GM21447 (cell line): ENCODE results near the gene SDE2.
"Not testable (repeated sequence)": the region's sequence is repeated elsewhere in the genome, so short reads cannot be mapped to it uniquely, and the experiment has no call there.

ENCODE experiments used
- ATAC-seq: cut with Tn5 transposase; IDR thresholded peaks from one replicate; pipeline ENCODE4 v1.9.1; 2021; ENCODE audit not compliant: unreplicated experiment

SDE2 gene

DNA sequence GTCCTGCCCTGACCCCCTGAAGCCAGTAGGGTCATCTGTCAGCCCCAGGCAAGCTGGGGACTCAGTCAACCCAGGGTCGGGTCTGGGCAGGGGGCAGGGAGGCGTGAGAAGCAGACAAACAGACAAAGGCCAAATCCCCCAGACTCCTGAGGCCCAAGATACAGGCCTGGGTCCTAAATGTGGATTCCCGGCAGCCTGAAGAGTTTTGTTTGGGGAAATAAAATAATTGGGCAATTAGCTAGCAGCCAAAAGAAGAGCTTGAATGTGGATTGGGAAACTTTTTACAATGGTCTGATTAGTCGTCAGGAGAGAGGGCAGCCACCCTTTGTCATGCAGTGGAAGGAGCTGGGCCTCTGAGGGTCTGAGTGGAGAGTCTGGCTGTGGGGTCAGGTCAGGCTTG, 53.6 kb downstream of the SDE2 start:
- ATAC-seq = no peak

DNA sequence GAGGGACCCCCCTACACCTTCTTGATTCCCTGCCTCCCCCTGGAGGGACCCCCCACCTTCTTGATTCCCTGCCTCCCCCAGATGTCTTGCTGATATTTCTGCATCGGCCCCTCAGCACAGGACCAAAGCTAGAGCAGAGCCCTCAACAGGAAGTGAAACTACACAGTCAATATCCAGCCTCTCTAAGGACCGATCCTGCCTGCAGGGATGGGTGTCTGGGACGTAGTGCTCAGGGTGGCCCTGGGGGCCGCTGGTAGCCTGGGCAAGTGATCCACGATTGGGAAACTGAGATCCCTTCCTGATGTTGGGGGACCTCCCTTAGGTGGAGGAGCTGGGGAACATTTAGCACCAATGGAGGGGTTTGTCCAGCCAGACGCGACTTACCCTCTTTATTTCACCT, 54.2 kb downstream of the SDE2 start:
- peak; percentile 56 for ATAC-seq

DNA sequence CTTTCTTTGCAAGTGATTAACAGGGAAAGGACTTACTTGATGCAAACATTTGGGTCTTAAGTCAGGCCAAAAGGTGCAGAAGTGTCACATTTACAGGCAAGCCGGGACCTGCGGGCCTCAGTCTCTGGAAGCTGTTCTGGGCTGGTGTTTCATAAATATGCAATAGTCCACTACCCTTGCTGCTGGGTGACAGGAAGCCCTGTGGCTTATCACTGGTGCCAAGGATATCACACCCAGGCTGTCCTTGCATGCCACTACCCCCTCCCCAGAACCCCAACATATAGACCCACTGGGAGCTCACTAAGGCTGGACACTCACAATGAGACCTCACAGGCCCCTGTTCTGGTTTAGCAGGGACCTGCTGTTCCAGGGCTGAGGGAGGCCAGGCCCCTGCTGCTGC, 54.8 kb downstream of the SDE2 start:
- no peak for ATAC-seq

DNA sequence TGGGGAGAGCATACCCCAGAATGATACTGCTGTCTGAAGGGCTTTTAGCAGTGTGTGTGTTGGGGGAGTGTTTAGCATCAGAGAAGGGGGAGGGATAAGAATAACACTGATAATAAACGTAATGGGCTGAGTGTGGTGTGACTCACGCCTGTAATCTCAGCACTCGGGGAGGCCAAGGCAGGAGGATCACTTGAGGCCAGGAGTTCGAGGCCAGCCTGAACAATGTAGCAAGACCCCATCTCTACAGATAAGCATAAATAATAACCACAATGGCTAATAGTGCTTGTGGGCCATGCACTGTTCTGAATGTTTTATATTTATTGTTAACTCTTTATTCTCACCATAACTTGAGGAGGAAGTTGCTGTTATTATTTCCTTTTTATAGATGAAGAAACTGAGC, 55.6 kb downstream of the SDE2 start:
- no peak for ATAC-seq

DNA sequence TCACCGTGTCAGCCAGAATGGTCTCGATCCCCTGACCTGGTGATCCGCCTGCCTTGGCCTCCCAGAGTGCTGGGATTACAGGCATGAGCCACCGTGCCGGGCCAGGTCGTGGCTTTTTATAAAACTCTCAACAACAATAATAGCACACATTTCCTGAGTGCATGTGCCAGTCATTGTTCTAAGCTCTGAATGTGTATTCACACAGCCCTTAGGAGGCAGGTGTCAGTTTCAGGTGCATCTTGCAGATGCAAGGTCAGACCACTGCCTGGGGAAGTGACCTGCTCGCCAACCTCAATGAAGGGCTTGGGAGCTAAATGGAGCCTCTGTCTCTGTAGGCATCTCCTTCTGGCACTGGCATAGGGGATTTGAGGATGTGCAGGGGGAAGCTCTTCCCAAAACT, 56.6 kb downstream of the SDE2 start:
- ATAC-seq = peak; percentile 86

DNA sequence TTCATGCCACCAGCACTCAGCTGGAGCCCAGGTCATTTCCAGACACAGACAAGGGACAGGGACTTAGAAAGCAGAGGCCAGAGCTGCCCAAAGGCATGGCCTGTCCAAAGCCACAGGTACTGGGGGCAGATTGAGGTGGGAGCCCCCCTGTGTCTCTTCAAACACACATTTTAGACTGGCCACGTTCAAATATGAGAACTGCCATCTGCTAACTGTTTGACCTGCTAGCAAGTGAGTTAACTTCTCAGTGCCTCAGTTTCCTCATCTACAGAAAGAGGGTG, 57.3 kb downstream of the SDE2 start:
- no peak for ATAC-seq

DNA sequence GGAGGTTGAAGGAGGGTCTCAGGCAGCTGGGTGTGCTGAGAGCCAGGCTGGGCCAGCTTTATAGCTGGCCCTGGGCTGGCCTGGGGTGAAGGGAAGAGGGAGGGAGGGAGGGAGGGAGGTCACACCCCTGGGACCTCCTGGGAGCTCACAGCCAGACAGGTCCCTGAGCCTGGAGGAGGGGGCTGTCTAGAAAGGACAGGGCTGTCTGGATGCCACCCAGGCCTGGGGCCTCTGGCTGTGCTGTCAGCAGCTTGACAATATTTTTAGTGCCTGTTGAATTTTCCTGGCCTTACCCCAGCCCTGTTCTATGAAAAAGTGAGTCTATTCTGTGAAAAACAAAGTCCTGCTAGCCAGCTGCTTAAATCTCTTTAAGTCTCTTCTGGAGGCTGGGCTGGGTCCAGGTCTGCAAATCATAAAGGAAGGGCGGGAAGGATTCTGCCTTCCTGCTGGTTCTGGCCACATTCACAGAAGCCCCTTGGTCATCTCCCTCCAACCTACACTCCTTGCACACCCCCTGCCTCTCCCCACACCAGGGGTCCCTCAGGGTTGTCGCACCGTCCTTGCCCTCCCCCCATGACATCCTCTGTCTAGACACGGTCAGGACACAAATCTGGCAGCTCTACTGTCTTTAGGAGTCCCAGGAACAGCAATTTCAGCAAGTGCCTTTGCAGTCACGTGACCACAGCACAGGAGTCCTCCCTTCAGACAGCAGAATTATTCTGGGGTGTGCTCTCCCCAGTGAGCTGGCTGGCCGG, 57.8 kb downstream of the SDE2 start, which contains the start of gene LEFTY2:
LEFTY2 (minus strand) TSS at position 34 of the 755 bp plus-strand sequence. CDS start 80 bp downstream, outside the sequence.
- no peak for ATAC-seq

DNA sequence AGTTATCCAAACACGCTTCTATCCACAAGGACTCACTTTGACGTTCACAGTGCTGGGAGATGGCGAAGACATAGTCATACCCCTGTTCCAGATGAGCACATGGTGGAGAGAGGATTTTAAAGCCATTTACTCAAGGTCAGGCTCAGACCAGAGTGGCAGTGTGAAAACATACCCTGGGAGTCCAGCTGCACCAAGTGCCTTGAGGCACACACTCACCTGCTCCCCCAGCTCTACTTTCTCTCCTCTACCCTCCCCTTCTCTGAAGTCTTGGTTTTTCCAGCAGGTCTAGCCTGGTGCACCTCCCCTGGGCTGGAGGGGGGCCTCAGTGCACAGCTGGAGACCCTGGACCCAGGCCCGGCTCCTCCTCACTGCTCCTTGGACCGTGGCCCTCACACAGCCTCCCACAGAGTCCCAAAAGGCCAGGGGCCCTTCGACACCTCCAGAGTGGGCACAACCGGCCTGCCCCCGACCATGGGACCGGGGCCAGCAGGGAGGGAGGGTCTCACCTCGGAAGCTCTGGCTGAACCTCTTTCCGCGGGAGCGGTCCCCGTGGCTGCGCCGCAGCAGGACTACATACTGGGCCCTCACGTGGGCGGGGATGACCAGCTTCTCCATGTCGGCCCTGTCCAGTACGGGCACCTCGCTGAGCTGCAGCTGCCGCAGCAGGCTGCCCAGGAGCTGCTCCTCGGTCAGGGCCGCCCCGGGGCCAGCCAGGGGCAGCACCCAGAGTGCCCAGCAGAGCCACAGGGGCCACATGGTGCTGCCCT, 58.6 kb downstream of the SDE2 start:
- ATAC-seq = no peak

DNA sequence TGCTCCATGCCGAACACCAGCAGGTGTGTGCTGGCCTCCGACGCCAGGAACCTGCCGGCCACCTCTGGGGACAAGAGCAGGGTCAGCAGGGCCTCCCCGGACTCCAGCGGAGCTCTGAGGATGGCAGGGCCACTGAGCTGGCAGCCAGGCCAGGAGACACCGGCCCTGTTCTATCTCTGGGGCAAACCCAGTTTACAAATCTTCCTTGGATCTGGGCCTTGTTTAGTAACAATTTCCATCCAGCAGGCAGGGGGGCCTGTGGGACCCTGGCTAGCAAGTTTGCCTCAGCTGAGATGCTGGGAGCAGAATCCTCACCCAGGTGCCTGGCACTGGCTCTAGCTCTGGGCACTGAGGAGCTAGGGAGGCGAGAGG, 59.2 kb downstream of the SDE2 start:
- not testable (repeated sequence) for ATAC-seq

DNA sequence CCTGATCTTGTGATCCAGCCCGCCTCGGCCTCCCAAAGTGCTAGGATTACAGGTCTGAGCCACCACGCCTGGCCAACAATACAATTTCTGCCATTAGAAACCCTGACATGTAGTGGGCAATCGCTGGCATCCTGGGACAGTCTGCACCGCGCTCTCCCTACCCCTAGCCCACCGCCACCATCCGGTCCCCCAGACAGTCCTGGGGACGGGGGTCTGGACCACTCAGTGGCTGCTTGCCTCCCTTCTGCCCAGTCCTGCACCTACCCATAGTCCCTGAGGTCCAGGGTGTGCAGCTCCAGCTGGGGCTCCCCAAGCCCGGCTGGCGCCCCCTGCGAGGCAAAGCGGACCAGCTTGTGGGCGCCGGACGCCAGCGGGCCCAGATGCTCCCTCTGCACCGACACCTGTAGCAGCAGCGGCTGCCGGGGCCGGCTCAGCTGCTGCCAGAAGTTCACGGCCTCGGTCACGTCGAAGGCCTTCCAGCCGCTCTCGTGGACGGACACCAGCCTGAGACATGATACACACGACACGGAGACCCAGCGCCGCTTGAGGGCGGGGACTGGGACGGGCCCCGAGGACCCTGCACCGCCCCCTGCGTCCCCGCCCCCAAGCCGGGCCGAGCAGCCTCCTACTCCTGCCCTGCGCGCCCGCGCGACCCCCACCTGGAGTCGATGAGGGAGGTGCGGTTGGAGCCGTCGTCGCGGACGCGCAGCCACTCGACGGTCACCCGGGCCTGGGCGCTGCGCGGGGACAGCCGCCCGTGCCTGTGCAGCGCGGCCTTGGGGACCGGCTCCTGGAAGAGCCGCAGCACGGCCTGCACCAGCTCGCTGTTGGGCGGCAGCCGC, 59.8 kb downstream of the SDE2 start:
- ATAC-seq = not testable (repeated sequence)

DNA sequence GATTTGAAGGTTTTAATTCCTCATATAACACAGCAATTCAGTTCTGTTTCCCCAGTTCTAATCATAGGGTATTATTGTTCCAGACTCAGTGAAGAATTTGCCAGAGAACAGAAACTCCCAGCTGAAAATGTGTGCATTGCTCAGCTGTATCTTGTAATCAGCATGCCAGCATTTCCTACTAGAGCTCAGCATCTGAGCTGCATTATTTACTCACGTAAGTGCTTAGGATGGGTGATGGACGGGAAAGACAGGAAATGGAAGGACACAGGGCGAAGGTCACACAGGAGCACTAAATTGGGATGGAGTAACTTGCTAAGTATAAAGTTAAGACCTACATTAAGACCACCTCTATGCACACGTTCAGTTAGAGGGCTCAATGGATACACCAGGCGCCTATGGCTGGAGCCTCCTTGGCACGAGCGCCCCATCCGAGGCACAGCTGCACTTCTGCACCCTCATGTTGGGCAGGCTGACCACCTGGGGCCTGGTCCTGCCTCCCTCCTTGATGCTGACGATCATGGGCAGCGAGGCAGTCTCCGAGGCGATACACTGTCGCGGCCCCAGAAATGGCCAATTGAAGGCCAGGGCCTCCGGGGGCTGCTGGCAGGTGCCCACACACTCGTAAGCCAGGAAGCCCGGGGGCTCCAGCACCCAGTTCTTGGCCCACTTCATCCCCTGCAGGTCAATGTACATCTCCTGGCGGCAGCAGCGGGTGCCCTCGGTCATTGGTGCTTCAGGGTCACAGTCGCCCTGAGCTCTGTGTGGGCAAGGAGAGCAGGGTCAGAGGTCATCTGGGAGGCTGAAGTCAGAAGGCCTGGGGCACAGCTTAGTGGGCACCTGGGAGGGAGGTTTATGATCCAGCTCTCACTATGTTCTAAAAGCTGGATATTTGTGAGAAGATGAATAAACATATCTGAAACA, 61.8 kb downstream of the SDE2 start:
- no peak for ATAC-seq

DNA sequence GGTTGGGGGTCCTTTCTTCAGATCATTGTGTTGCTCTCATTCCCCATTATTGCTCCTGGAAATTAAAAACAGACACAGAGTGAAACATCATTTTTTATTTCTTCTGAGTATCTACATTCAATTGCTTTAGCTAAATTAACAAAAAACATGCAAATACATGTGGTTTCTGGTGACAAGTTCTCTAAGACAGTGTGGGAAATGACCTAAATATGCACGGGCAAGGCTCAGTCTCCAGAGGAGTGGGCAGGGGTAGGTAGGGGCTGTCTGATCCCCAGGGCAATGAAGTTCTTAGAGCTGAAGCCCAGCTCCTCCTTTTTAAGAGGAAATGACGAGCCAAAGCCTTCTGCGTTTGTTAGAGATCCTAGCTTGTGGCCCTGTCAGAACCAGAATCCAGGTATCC, 62.6 kb downstream of the SDE2 start:
- no peak for ATAC-seq

DNA sequence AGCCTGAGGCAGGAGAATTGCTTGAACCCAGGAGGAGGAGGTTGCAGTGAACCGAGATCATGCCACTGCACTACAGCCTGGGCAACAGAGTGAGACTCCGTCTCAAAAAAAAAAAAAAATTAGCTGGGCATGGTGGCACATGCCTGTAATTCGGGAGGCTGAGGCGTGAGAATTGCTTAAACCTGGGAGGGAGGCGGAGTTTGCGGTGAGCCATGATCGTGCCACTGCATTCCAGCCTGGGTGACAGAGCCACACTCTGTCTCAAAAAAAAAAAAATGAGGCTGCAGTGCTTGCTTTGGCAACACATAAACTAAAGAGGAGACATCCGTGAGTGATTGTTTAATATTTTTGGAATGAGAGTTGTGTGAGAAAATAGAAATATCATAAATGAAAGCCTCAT, 63.1 kb downstream of the SDE2 start:
- not testable (repeated sequence) for ATAC-seq

DNA sequence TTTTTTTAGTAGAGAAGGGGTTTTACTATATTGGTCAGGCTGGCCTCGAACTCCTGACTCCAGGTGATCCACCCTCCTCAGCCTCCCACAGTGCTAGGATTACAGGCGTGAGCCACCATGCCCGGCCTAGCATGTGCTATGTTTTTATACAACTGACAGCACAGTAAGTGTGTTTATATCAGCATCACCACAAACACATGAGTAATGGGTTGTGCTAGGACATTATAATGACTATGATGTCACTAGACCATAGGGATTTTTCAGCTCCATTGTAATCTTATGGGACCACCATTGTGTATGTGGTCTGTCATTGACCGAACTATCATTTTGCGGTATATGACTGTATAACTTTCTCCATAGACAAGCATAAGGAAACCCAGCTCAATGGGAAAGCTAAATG, 64.4 kb downstream of the SDE2 start:
- no peak for ATAC-seq

DNA sequence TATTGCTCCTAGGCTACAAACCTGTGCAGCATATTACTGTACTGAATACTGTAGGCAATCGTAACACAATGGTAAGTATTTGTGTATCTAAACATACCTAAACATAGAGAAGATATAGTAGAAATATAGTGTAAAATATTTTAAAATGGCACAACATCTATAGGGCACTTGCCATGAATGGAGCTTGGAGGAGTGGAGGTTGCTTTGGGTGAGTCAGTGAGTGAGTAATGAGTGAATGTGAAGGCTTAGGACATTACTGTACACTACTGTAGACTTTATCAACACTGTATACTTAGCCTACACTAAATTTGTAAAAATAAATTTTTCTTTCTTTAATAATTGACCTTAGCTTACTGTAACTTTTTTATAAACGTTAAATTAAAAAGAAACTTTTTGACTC, 66.1 kb downstream of the SDE2 start:
- no peak for ATAC-seq
